ENCODE data around the gene CBS.

GRCh38 chr21:43024439-43025136 is 51.0 kb downstream of the CBS start:
- no peak for TF ChIP-seq MAX (IDR thresholded peaks at IDR 0.05; ENCODE audit: low read depth, low read length)
- TF ChIP-seq, protein P1, sequence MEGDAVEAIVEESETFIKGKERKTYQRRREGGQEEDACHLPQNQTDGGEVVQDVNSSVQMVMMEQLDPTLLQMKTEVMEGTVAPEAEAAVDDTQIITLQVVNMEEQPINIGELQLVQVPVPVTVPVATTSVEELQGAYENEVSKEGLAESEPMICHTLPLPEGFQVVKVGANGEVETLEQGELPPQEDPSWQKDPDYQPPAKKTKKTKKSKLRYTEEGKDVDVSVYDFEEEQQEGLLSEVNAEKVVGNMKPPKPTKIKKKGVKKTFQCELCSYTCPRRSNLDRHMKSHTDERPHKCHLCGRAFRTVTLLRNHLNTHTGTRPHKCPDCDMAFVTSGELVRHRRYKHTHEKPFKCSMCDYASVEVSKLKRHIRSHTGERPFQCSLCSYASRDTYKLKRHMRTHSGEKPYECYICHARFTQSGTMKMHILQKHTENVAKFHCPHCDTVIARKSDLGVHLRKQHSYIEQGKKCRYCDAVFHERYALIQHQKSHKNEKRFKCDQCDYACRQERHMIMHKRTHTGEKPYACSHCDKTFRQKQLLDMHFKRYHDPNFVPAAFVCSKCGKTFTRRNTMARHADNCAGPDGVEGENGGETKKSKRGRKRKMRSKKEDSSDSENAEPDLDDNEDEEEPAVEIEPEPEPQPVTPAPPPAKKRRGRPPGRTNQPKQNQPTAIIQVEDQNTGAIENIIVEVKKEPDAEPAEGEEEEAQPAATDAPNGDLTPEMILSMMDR (IDR thresholded peaks at IDR 0.05; ENCODE audit: low read depth, low read length) = no peak

All from NB4 (cell line).